ENCODE results near the gene BMF. TPM values are rescaled to one million over a fixed set of nuclear protein-coding genes. Genes with fewer than 3 reads are reported as not detected.

Gene BMF
- total RNA-seq, 1 donor from 2014 or later, result 376 TPM

DNA sequence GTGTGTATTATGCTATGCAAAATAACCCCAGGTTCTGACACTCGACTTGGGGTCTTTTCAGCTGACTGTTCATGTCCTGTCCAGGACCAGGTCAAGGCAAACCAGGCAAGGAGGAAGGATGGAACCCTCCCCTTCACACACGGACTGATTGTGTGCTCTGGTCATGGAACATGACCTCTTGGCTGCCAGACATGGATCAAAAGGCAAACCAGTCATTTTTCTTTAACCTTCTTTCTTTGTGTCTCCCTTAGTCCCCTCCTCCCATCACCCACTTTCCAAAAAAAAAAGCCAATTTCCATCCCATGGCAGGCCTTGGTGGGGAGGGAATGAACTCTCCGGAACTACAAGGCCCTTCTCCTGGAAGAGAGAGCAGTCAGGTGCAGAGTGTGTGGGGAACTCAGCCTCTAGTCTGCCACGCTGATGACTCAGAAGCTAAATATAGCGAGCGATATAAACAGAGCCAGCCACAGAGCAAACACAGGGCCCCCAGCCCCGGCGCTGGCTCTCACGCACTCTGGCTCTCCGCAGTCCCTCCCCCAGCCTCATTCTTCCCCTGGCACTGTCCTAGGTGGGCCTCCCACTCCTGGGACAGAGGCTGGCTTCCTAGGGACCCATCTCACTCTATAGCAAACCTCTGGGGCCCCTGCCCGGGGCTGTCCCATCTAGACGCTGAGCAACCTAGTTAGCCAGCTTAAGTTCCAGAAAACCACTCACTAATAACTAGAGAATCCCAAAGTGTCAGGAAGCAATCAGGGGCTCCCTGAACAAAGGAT, 10.0 kb downstream of the BMF start:
- ChIA-PET POLR2A (interaction anchor here (0.6 to 23.5 kb wide), 14 partner anchors 8 to 308 kb away, joined by 3 to 1329 read pairs (median 8); partner anchors contain the start of genes BMF, BUB1B and SRP14), CTCF (interaction anchor here (0.9 to 16.6 kb wide), 7 partner anchors 8 to 181 kb away, joined by 3 to 519 read pairs (median 6); partner anchors contain the start of genes BMF and SRP14)
- H3K36me3 Mint-ChIP-seq (ENCODE audit: low read depth), result peaks cover 91% of the 10 kb centered on the region
- intact Hi-C loops (cut with micrococcal nuclease), result loop anchor here (1.0 kb wide), 2 partner anchors 29 to 51 kb away; no protein-coding TSS in a partner anchor
- peak overlapping the region; percentile 99 for H3K27ac Mint-ChIP-seq
- H3K4me1 Mint-ChIP-seq, result peaks cover 98% of the 10 kb centered on the region
- no peaks in the 10 kb centered on the region for H3K27me3 Mint-ChIP-seq
- DNase-seq, result peak; percentile 74
- peak; percentile 78 for ATAC-seq (ENCODE audit: low read depth)
- no peaks in the 10 kb centered on the region for H3K9me3 Mint-ChIP-seq
- H3K4me3 Mint-ChIP-seq, result peak overlapping the region; percentile 77
- TF ChIP-seq, protein P1, sequence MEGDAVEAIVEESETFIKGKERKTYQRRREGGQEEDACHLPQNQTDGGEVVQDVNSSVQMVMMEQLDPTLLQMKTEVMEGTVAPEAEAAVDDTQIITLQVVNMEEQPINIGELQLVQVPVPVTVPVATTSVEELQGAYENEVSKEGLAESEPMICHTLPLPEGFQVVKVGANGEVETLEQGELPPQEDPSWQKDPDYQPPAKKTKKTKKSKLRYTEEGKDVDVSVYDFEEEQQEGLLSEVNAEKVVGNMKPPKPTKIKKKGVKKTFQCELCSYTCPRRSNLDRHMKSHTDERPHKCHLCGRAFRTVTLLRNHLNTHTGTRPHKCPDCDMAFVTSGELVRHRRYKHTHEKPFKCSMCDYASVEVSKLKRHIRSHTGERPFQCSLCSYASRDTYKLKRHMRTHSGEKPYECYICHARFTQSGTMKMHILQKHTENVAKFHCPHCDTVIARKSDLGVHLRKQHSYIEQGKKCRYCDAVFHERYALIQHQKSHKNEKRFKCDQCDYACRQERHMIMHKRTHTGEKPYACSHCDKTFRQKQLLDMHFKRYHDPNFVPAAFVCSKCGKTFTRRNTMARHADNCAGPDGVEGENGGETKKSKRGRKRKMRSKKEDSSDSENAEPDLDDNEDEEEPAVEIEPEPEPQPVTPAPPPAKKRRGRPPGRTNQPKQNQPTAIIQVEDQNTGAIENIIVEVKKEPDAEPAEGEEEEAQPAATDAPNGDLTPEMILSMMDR (IDR thresholded peaks at IDR 0.05), result no peak

- Mint-ChIP-seq H3K4me3 (peak overlapping the region; percentile 77), H3K27ac (peak overlapping the region; percentile 99), H3K9me3 (no peaks in the 10 kb centered on the region), H3K4me1 (peaks cover 100% of the 10 kb centered on the region), H3K36me3 (ENCODE audit: low read depth) (peaks cover 93% of the 10 kb centered on the region), H3K27me3 (no peaks in the 10 kb centered on the region)
- no peak for ATAC-seq (ENCODE audit: low read depth)
- intact Hi-C loops (cut with micrococcal nuclease), result loop anchor here (1.0 kb wide), 2 partner anchors 29 to 51 kb away; no protein-coding TSS in a partner anchor
- no peak for DNase-seq
- TF ChIP-seq, protein P1 (IDR thresholded peaks at IDR 0.05), result no peak
- POLR2A ChIA-PET, result interaction anchor here (0.7 to 23.5 kb wide), 12 partner anchors 8 to 309 kb away, joined by 3 to 1329 read pairs (median 92); partner anchors contain the start of genes BMF, BUB1B and SRP14
- CTCF ChIA-PET, result interaction anchor here (0.9 to 16.6 kb wide), 5 partner anchors 9 to 177 kb away, joined by 3 to 519 read pairs (median 10); partner anchors contain the start of genes BMF and SRP14
Observed at GRCh38 chr15:40097968-40098476, 10.7 kb downstream of the BMF start.

GRCh38 chr15:40097096-40097967, 11.3 kb downstream of the BMF start:
- Mint-ChIP-seq H3K9me3 (no peaks in the 10 kb centered on the region), H3K27ac (peak overlapping the region; percentile 99), H3K4me3 (peak overlapping the region; percentile 62), H3K4me1 (peaks cover 100% of the 10 kb centered on the region), H3K36me3 (ENCODE audit: low read depth) (peaks cover 93% of the 10 kb centered on the region), H3K27me3 (no peaks in the 10 kb centered on the region)
- ATAC-seq (ENCODE audit: low read depth) (no peak), DNase-seq (no peak)
- CTCF ChIA-PET, result interaction anchor here (1.3 to 16.6 kb wide), 5 partner anchors 10 to 53 kb away, joined by 3 to 519 read pairs (median 10); partner anchors contain the start of genes BMF and SRP14
- intact Hi-C loops (cut with micrococcal nuclease), result no loop called here
- POLR2A ChIA-PET, result interaction anchor here (0.5 to 23.5 kb wide), 9 partner anchors 9 to 315 kb away, joined by 4 to 1329 read pairs (median 212); partner anchors contain the start of genes BMF, FSIP1, PLCB2 and SRP14
- TF ChIP-seq, protein P1 (IDR thresholded peaks at IDR 0.05), result no peak

DNA sequence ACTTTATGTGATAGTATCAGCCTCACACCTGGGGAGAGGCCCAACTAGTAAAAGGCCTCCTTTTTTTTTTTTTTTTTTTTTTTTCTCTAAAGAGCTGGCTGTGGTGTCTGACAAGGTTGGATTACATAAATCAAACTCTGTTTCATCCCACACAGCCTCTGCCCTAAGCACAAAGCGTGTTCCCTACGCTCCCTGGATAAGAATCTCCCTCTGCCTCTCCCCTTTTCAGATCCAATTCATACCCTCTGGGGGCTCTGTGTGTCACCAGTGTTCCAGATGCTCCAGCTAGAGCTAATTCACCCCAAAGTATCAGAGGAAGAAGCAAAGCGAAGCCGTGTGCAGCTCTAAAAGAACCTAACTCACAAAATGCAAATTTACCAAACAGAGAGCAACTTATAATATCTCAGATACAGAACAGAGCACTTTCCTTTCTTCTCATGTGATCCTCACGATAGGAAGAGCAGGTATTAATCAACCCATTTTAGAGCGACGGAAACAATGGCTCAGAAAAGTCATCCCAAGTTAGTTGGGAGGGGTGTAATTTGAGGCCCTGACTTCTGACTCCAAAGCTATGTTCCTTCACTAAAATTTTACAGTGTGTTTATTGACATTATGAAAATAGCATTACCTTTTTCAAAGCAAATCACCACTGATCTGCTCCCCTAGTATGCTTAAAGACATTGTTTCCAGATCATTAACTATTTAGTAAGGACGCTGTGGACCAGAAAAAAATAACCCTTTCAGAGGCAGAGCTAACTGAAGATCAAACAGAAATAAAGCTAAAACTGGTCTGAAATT, 12.4 kb downstream of the BMF start:
- H3K27me3 Mint-ChIP-seq, result no peaks in the 10 kb centered on the region
- H3K36me3 Mint-ChIP-seq (ENCODE audit: low read depth), result peaks cover 93% of the 10 kb centered on the region
- no peaks in the 10 kb centered on the region for H3K9me3 Mint-ChIP-seq
- ChIA-PET CTCF (interaction anchor here (0.8 to 16.6 kb wide), 6 partner anchors 11 to 88 kb away, joined by 3 to 519 read pairs (median 8); partner anchors contain the start of genes BMF and SRP14), POLR2A (interaction anchor here (0.5 to 23.5 kb wide), 16 partner anchors 10 to 457 kb away, joined by 3 to 1329 read pairs (median 6); partner anchors contain the start of genes BMF, FSIP1, PLCB2 and SRP14)
- DNase-seq (no peak), ATAC-seq (ENCODE audit: low read depth) (peak; percentile 18)
- H3K4me1 Mint-ChIP-seq, result peaks cover 100% of the 10 kb centered on the region
- H3K4me3 Mint-ChIP-seq, result peak overlapping the region; percentile 62
- intact Hi-C loops (cut with micrococcal nuclease), result loop anchor here (1.0 kb wide), 2 partner anchors 9 to 14 kb away; no protein-coding TSS in a partner anchor
- TF ChIP-seq, protein P1 (IDR thresholded peaks at IDR 0.05), result no peak
- peak overlapping the region; percentile 99 for H3K27ac Mint-ChIP-seq
